Measurements from ENCODE around the gene RTP2. TPM values are rescaled to one million over a fixed set of nuclear protein-coding genes. Genes with fewer than 3 reads are reported as not detected.

Gene RTP2
- total and polyA plus RNA-seq, 2 experiments from 2014 or later, result not detected

DNA sequence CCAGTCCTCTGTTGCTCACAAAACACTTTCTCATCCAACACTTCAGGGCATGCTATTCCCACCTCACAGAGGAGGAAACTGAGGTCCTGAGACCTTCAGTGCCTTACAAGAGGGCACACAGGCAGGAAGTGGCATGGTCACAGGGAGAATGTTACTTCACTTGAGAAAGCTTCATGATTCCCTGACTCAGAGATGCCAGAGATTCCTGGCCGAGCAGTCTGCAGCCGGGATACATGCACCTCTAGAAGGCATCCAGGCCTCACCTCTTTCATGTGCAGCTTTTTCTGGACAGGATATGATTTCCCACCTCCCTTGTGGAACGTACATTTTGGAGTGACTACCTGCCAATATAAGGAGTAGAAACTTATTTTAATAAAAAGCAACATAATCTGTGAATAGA, 29.3 kb downstream of the RTP2 start (continued):
- TF ChIP-seq, protein P1, sequence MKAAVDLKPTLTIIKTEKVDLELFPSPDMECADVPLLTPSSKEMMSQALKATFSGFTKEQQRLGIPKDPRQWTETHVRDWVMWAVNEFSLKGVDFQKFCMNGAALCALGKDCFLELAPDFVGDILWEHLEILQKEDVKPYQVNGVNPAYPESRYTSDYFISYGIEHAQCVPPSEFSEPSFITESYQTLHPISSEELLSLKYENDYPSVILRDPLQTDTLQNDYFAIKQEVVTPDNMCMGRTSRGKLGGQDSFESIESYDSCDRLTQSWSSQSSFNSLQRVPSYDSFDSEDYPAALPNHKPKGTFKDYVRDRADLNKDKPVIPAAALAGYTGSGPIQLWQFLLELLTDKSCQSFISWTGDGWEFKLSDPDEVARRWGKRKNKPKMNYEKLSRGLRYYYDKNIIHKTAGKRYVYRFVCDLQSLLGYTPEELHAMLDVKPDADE (IDR thresholded peaks at IDR 0.05), result no peak
- no peak for TF ChIP-seq JUNB (IDR thresholded peaks at IDR 0.05; ENCODE audit: unreplicated experiment)
- TF ChIP-seq STAT1 (IDR thresholded peaks at IDR 0.05; ENCODE audit: unreplicated experiment), result no peak
- TF ChIP-seq, protein P2, sequence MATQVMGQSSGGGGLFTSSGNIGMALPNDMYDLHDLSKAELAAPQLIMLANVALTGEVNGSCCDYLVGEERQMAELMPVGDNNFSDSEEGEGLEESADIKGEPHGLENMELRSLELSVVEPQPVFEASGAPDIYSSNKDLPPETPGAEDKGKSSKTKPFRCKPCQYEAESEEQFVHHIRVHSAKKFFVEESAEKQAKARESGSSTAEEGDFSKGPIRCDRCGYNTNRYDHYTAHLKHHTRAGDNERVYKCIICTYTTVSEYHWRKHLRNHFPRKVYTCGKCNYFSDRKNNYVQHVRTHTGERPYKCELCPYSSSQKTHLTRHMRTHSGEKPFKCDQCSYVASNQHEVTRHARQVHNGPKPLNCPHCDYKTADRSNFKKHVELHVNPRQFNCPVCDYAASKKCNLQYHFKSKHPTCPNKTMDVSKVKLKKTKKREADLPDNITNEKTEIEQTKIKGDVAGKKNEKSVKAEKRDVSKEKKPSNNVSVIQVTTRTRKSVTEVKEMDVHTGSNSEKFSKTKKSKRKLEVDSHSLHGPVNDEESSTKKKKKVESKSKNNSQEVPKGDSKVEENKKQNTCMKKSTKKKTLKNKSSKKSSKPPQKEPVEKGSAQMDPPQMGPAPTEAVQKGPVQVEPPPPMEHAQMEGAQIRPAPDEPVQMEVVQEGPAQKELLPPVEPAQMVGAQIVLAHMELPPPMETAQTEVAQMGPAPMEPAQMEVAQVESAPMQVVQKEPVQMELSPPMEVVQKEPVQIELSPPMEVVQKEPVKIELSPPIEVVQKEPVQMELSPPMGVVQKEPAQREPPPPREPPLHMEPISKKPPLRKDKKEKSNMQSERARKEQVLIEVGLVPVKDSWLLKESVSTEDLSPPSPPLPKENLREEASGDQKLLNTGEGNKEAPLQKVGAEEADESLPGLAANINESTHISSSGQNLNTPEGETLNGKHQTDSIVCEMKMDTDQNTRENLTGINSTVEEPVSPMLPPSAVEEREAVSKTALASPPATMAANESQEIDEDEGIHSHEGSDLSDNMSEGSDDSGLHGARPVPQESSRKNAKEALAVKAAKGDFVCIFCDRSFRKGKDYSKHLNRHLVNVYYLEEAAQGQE (IDR thresholded peaks at IDR 0.05; ENCODE audit: unreplicated experiment), result no peak
- no peak for TF ChIP-seq POLR2AphosphoS5 (IDR thresholded peaks at IDR 0.05; ENCODE audit: low read depth)
- TF ChIP-seq CTCF (conservative IDR thresholded peaks at IDR 0.05; ENCODE audit: low read depth in 2 of 2), result no peak

GRCh38 chr3:187669675-187670504, 32.5 kb downstream of the RTP2 start, which contains the start of gene SST:
SST (minus strand) TSS chr3:187670394; CDS start chr3:187670291, 103 bp downstream.
- H3K79me2 ChIP-seq (replicated peaks; ENCODE audit: insufficient read depth), result no peaks in the 10 kb centered on the region
- H3K9me2 ChIP-seq (ENCODE audit: insufficient read depth), result no peaks in the 10 kb centered on the region; the same call in 1 of the 2 replicates
- ATAC-seq, result peak; percentile 98
- Mint-ChIP-seq H3K4me1 (peaks cover 8% of the 10 kb centered on the region), H3K27ac (no peak within 1 kb of the TSS), H3K36me3 (ENCODE audit: low read depth) (no peaks in the 10 kb centered on the region), H3K9me3 (no peaks in the 10 kb centered on the region), H3K4me3 (peak within 1 kb of the TSS; percentile 63), H3K27me3 (ENCODE audit: insufficient read depth, low read depth, poor library complexity) (peaks cover 25% of the 10 kb centered on the region)
- H3K4me2 ChIP-seq, result peak within 1 kb of the TSS; percentile 79
- H3K36me3 ChIP-seq (ENCODE audit: insufficient read depth), result no peaks in the 10 kb centered on the region
- H3F3A ChIP-seq (replicated peaks; ENCODE audit: low read depth), result no peaks in the 10 kb centered on the region; the same call in 1 of the 2 replicates
- H3K4me3 ChIP-seq, result peak within 1 kb of the TSS; percentile 55
- H4K20me1 ChIP-seq (replicated peaks; ENCODE audit: insufficient read depth), result 0 out of 2 replicates have a peak, but pooled peaks cover 2% of the 10 kb centered on the region
- H3K27me3 ChIP-seq (ENCODE audit: insufficient read depth), result peaks cover 26% of the 10 kb centered on the region
- DNase-seq (ENCODE audit: low spot score), result peak; percentile 94
- TF ChIP-seq JUNB (IDR thresholded peaks at IDR 0.05; ENCODE audit: unreplicated experiment) (no peak), CREB1 (CRISPR knock-in tag; IDR thresholded peaks at IDR 0.05; ENCODE audit: low read depth) (peak; percentile 40), CTCF (conservative IDR thresholded peaks at IDR 0.05; ENCODE audit: low read depth in 2 of 2) (no peak), ZNF114 (CRISPR knock-in tag; IDR thresholded peaks at IDR 0.05) (peak; percentile 87; the same call in 1 of the 2 replicates)
- TF ChIP-seq, protein P2 (IDR thresholded peaks at IDR 0.05; ENCODE audit: unreplicated experiment), result peak; percentile 91
- peaks cover 8% of the 10 kb centered on the region; the same call in 1 of the 2 replicates for H3K4me1 ChIP-seq (ENCODE audit: insufficient read depth)
- no peak within 1 kb of the TSS for H3K27ac ChIP-seq (ENCODE audit: low read depth)
- H2AFZ ChIP-seq, result peak within 1 kb of the TSS; percentile 21

Measured in GM23338 (cell line).